ENCODE data around the gene HDAC4. TPM values are rescaled to one million over a fixed set of nuclear protein-coding genes. Genes with fewer than 3 reads are reported as not detected.

The HDAC4 gene
- total and polyA plus RNA-seq, 3 donors from 2014 or later, result 29.0 to 67.5 (median 58.7) TPM

DNA sequence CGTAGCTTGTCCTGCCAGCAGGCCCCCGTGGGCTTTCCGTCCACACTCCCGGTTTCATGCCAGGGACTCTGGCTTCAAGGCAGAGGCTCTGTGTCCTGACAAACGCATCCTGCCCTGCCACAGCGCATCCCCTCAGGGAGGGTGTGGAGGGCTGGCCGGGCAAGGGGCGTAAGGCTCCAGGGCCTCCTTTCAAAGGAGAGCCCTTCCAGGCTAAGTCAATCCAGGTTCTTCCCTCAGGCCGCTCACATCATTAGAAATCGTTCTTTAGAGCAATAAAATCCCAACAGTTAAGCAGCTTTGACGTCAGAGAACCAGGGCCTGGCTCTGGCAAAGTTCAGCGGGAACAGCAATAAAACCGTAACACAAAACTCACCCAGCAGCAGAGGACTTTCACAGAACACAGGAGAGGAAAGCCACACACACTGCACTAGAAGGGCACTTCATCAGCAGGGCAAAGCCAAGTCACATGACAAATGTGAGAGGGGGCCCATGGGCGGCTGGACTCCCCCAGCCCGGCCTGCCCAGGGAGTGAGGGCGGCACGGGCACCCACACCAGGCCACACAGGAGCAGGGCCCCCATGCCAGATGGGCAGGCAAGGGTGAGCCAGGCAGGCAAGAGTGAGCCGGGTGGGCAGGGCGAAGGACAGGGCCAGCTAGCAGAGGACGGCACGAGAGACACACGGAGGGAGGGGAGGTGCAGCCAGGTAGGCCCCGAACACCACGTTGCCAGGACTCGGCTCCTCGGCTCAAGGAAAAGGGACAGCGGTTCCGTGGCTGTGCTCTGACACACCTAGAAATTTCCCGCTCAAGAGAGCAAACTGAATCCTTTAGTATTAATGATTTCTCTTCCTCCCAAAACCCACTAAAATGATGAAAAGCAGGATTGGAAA is 52.0 kb downstream of the HDAC4 start:
- intact Hi-C loops (cut with DNase I; ENCODE audit: low total_unique reads), result no loop called here
- peak overlapping the region; percentile 67 to 88 for H3K27ac ChIP-seq
- H3K9me3 ChIP-seq, result no peaks in the 10 kb centered on the region
- no peak for TF ChIP-seq POLR2A (IDR thresholded peaks at IDR 0.05)
- TF ChIP-seq, protein P1, sequence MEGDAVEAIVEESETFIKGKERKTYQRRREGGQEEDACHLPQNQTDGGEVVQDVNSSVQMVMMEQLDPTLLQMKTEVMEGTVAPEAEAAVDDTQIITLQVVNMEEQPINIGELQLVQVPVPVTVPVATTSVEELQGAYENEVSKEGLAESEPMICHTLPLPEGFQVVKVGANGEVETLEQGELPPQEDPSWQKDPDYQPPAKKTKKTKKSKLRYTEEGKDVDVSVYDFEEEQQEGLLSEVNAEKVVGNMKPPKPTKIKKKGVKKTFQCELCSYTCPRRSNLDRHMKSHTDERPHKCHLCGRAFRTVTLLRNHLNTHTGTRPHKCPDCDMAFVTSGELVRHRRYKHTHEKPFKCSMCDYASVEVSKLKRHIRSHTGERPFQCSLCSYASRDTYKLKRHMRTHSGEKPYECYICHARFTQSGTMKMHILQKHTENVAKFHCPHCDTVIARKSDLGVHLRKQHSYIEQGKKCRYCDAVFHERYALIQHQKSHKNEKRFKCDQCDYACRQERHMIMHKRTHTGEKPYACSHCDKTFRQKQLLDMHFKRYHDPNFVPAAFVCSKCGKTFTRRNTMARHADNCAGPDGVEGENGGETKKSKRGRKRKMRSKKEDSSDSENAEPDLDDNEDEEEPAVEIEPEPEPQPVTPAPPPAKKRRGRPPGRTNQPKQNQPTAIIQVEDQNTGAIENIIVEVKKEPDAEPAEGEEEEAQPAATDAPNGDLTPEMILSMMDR (IDR thresholded peaks at IDR 0.05), result no peak
- 77 to 81% methylated on average over 18 to 29 of the region's 29 CpGs for WGBS, 2 donors
- peak; percentile 62 for DNase-seq
- H3K4me3 ChIP-seq, result no peak overlapping the region
- no peaks in the 10 kb centered on the region for H3K36me3 ChIP-seq (ENCODE audit: low read depth, missing control alignments)
- no peaks in the 10 kb centered on the region for H3K27me3 ChIP-seq
- H3K4me1 ChIP-seq, result peaks cover 4% of the 10 kb centered on the region

DNA sequence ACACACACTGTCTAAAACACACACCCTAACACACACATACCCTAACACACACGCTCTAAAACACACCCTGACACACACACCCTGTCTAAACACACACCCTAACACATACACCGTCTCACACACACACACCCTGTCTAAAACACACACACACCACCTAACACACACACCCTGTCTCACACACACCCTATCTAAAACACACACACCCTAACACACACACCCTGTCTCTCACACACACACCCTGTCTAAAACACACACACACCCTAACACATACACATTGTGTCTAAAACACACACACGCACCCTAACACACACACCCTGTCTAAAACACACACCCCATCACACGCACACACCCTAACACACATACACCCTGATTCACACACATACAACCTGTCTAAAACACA is 54.1 kb downstream of the HDAC4 start:
- H3K36me3 ChIP-seq (ENCODE audit: low read depth, missing control alignments), result no peaks in the 10 kb centered on the region
- H3K4me1 ChIP-seq, result peaks cover 4% of the 10 kb centered on the region
- H3K27ac ChIP-seq, result no peak overlapping the region
- no peak overlapping the region for H3K4me3 ChIP-seq
- H3K27me3 ChIP-seq, result no peaks in the 10 kb centered on the region
- 91 to 94% methylated on average over 4 of the region's 4 CpGs for WGBS, 2 donors
- intact Hi-C loops (cut with DNase I; ENCODE audit: low total_unique reads), result no loop called here
- H3K9me3 ChIP-seq, result no peaks in the 10 kb centered on the region
- DNase-seq, result no peak
- TF ChIP-seq, protein P1 (IDR thresholded peaks at IDR 0.05), result no peak
- TF ChIP-seq POLR2A (IDR thresholded peaks at IDR 0.05), result no peak

DNA sequence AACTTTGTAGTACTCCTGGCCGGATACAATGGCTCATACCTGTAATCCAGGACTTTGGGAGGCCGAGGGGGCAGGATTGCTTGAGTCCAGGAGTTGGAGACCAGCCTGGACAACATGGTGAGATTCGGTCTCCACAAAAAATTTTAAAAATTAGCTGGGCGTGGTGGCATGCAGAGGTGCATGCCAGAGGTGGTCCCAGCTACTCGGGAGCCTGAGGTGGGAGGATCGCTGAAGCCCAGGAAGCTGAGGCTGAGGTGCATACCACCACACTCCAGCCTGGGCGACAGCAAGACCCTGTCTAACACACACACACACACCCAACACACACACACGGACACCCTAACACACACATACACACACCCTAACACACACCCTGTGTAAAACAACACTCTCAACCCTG is 55.6 kb downstream of the HDAC4 start:
- TF ChIP-seq, protein P1 (IDR thresholded peaks at IDR 0.05), result no peak
- no peak for TF ChIP-seq POLR2A (IDR thresholded peaks at IDR 0.05)
- Histone ChIP-seq H3K9me3 (no peaks in the 10 kb centered on the region), H3K4me3 (no peak overlapping the region), H3K27me3 (no peaks in the 10 kb centered on the region), H3K36me3 (ENCODE audit: low read depth, missing control alignments) (no peaks in the 10 kb centered on the region), H3K4me1 (peaks cover 4% of the 10 kb centered on the region), H3K27ac (no peak overlapping the region)
- intact Hi-C loops (cut with DNase I; ENCODE audit: low total_unique reads), result no loop called here
- WGBS, 2 donors, result 85 to 88% methylated on average over 8 of the region's 8 CpGs
- DNase-seq, result no peak

DNA sequence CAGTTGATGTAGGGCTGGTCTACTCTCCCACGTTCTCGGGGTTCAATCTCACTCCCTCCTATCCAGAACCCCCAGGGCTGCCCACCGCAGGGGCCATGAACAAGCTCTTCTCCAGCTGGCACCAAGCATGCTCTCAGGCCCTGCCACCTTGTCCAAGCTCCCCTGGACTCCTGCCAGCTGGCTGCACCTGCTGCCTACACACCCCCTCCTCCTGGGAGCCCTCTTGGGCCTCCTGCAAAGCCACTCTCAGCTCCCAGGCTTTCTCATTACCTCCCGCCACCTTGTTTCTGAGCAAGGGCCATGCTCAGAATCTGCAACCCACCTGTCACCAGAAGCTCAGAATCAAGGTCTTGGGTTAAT is 56.0 kb downstream of the HDAC4 start:
- Histone ChIP-seq H3K36me3 (ENCODE audit: low read depth, missing control alignments) (no peaks in the 10 kb centered on the region), H3K27ac (no peak overlapping the region), H3K4me3 (no peak overlapping the region), H3K27me3 (no peaks in the 10 kb centered on the region), H3K9me3 (no peaks in the 10 kb centered on the region), H3K4me1 (peaks cover 4% of the 10 kb centered on the region)
- 89 to 93% methylated on average over 4 of the region's 4 CpGs for WGBS, 2 donors
- no peak for DNase-seq
- TF ChIP-seq, protein P1 (IDR thresholded peaks at IDR 0.05), result no peak
- no peak for TF ChIP-seq POLR2A (IDR thresholded peaks at IDR 0.05)
- intact Hi-C loops (cut with DNase I; ENCODE audit: low total_unique reads), result no loop called here

Data from testis (tissue), 3 donors.